Left kidney (tissue), 2 donors: ENCODE data around the gene RPL13. TPM values are rescaled to one million over a fixed set of nuclear protein-coding genes. Genes with fewer than 3 reads are reported as not detected.

Experiments
- DNase-seq: peaks from one replicate; pipeline ENCODE4 v3.0.0-alpha.2; 2013
- polyA plus RNA-seq: library from polyadenylated mRNA; unstranded; fragments of 120-200 nt; gene quantifications from one replicate; pipeline ENCODE4 v1.2.1, GENCODE V29; 2013; ENCODE audit not compliant: insufficient read length

Gene RPL13
- polyA plus RNA-seq, 1 donor: 1,395 TPM

- no peak for DNase-seq
Measured at GRCh38 chr16:89596957-89597649, 36.6 kb downstream of the RPL13 start.

- DNase-seq: no peak
Measured at GRCh38 chr16:89598199-89598598, 37.7 kb downstream of the RPL13 start.

- DNase-seq: no peak
Measured at GRCh38 chr16:89599451-89599858, 39.0 kb downstream of the RPL13 start.

GRCh38 chr16:89599902-89600301, 39.4 kb downstream of the RPL13 start:
- DNase-seq: no peak

- DNase-seq: no peak
Measured at GRCh38 chr16:89600427-89600826, 39.9 kb downstream of the RPL13 start.

- DNase-seq: no peak
Measured at GRCh38 chr16:89600956-89601355, 40.5 kb downstream of the RPL13 start.

- no peak for DNase-seq
Measured at GRCh38 chr16:89601906-89602272, 41.4 kb downstream of the RPL13 start.

GRCh38 chr16:89602273-89602951, 41.9 kb downstream of the RPL13 start:
- DNase-seq: peak; percentile 91

- no peak for DNase-seq
Measured at GRCh38 chr16:89602952-89603590, 42.6 kb downstream of the RPL13 start.

- DNase-seq: no peak
Measured at GRCh38 chr16:89604764-89605163, 44.3 kb downstream of the RPL13 start.

GRCh38 chr16:89605186-89605970, 44.9 kb downstream of the RPL13 start:
- DNase-seq: no peak

GRCh38 chr16:89606006-89606405, 45.5 kb downstream of the RPL13 start:
- no peak for DNase-seq

GRCh38 chr16:89607453-89607852, 47.0 kb downstream of the RPL13 start:
- DNase-seq: no peak

GRCh38 chr16:89607937-89608740, 47.7 kb downstream of the RPL13 start:
- no peak for DNase-seq

- DNase-seq: no peak
Measured at GRCh38 chr16:89610108-89610453, 49.6 kb downstream of the RPL13 start.

- DNase-seq: no peak
Measured at GRCh38 chr16:89612415-89613166, 52.1 kb downstream of the RPL13 start.

GRCh38 chr16:89613231-89613953, 52.9 kb downstream of the RPL13 start, which contains the start of gene DPEP1:
DPEP1 (plus strand) TSS chr16:89613642; CDS start chr16:89630411, 16,769 bp downstream.
- peak; percentile 60 for DNase-seq

GRCh38 chr16:89613954-89614459, 53.5 kb downstream of the RPL13 start:
- no peak for DNase-seq
